Renal cortical epithelial cell (primary cell): ENCODE results near the gene TEX19. TPM values are rescaled to one million over a fixed set of nuclear protein-coding genes. Genes with fewer than 3 reads are reported as not detected.
A peak's percentile ranks its signal among the peaks of the same experiment; 100 is the strongest.
"Not testable (repeated sequence)": the region's sequence is repeated elsewhere in the genome, so short reads cannot be mapped to it uniquely, and the experiment has no call there.

Experiments used
- DNase-seq: peaks from one replicate; pipeline ENCODE4 v3.0.0-alpha.2; 2011; ENCODE audit warnings: low read depth
- total RNA-seq: library from RNA; depleted of rRNA; stranded (reverse); fragments of >200 nt; gene quantifications from 2 replicates; pipeline ENCODE4 v1.2.3, GENCODE V29; 2014

Gene TEX19
- total RNA-seq, 1 donor from 2014 or later, result 0.05 TPM

- peak; percentile 81 for DNase-seq
Measured at GRCh38 chr17:82355770-82356427, 3.1 kb upstream of the TEX19 start.

GRCh38 chr17:82356845-82357355 is 2.1 kb upstream of the TEX19 start:
- no peak for DNase-seq

- DNase-seq, result no peak
Measured at GRCh38 chr17:82357394-82357793, 1.7 kb upstream of the TEX19 start.

- peak; percentile 50 for DNase-seq
Measured at GRCh38 chr17:82359451-82360074, 516 bp downstream of the TEX19 start.

- no peak for DNase-seq
Measured at GRCh38 chr17:82361885-82362633, 3.0 kb downstream of the TEX19 start.

- no peak for DNase-seq
Measured at GRCh38 chr17:82365606-82366295, 6.7 kb downstream of the TEX19 start.

GRCh38 chr17:82366749-82367148 is 7.7 kb downstream of the TEX19 start:
- DNase-seq, result no peak

GRCh38 chr17:82367724-82368524 is 8.9 kb downstream of the TEX19 start:
- DNase-seq, result no peak

- DNase-seq, result no peak
Measured at GRCh38 chr17:82369211-82369610, 10.2 kb downstream of the TEX19 start.

GRCh38 chr17:82370471-82371332 is 11.7 kb downstream of the TEX19 start:
- no peak for DNase-seq

- no peak for DNase-seq
Measured at GRCh38 chr17:82371333-82372248, 12.5 kb downstream of the TEX19 start, which contains the start of gene UTS2R. UTS2R (plus strand) TSS chr17:82371765; CDS start chr17:82374325, 2,560 bp downstream.

- no peak for DNase-seq
Measured at GRCh38 chr17:82372249-82373071, 13.4 kb downstream of the TEX19 start.

- DNase-seq, result not testable (repeated sequence)
Measured at GRCh38 chr17:82373072-82373452, 14.0 kb downstream of the TEX19 start.

- no peak for DNase-seq
Measured at GRCh38 chr17:82373731-82374625, 14.9 kb downstream of the TEX19 start.

GRCh38 chr17:82374626-82375331 is 15.7 kb downstream of the TEX19 start:
- DNase-seq, result no peak

GRCh38 chr17:82375359-82376041 is 16.5 kb downstream of the TEX19 start:
- no peak for DNase-seq
